B cell (primary cell): ENCODE results near the gene EXTL1. TPM values are rescaled to one million over a fixed set of nuclear protein-coding genes. Genes with fewer than 3 reads are reported as not detected.

Source experiments
- ATAC-seq: fragments of 200-7000 bp; cut with Tn5 transposase; one replicate; pipeline ENCODE4 v1.10.0; 2021; ENCODE audit warnings: low read depth, mild to moderate bottlenecking, moderate number of reproducible peaks, moderate library complexity
- CTCF ChIA-PET: fragments of 350-600 bp; sonication (Branson Sonifier 250); formaldehyde crosslinking; loops from one replicate; lab custom pipeline; 2021; ENCODE audit warnings: antibody characterized with exemption, inconsistent platforms; lab: Charles Lee
- POLR2A ChIA-PET: fragments of 350-600 bp; sonication (Branson Sonifier 250); formaldehyde crosslinking; loops from one replicate; lab custom pipeline; 2021; ENCODE audit warnings: antibody characterized with exemption; lab: Charles Lee
- DNase-seq: peaks from one replicate; pipeline ENCODE4 v3.0.0; 2013
- H2AFZ ChIP-seq: 2 replicates; pipeline ENCODE4 v1.6.1; 2012; ENCODE audit warnings: mild to moderate bottlenecking, low read depth, low read length; ENCODE audit not compliant: insufficient read depth, poor library complexity, severe bottlenecking
- H3K27ac ChIP-seq, 2 donors: 1 replicate in 1 of 2; 2 replicates in 1 of 2; pipeline ENCODE4 v1.5.1; 2012 to 2013; ENCODE audit warnings: low read length in 2 of 2, mild to moderate bottlenecking in 2 of 2, moderate library complexity in 1 of 2
- H3K27me3 ChIP-seq, 4 experiments: fragments of 200-600 bp in 1 of 4; sonication (generic) in 1 of 4; replicated peaks in 1 of 4; 1 replicate in 2 of 4; 2 replicates in 2 of 4; pipeline versions ENCODE4 v1.6.1 to v1.7.0; 2013 to 2016; ENCODE audit warnings: low read length in 3 of 4, mild to moderate bottlenecking in 2 of 4, mixed read lengths in 1 of 4, moderate library complexity in 1 of 4; ENCODE audit not compliant: insufficient read depth in 4 of 4, control insufficient read depth in 3 of 4; ENCODE audit errors: control extremely low read depth in 1 of 4
- H3K36me3 ChIP-seq, 2 experiments: replicated peaks in 1 of 2; 1 replicate in 1 of 2; 2 replicates in 1 of 2; pipeline versions ENCODE4 v1.6.1 to v1.7.1; 2013; ENCODE audit warnings: low read length in 1 of 2; ENCODE audit not compliant: insufficient read depth in 2 of 2, control insufficient read depth in 1 of 2; ENCODE audit errors: control extremely low read depth in 1 of 2, extremely low read depth in 1 of 2
- H3K4me1 ChIP-seq, 2 donors: fragments of 200-600 bp in 1 of 2; sonication (generic) in 1 of 2; 1 replicate in 1 of 2; 2 replicates in 1 of 2; pipeline versions ENCODE4 v1.5.1 to v1.6.1; 2013 to 2017; ENCODE audit warnings: low read length in 2 of 2; ENCODE audit not compliant: control insufficient read depth in 2 of 2, insufficient read depth in 2 of 2
- H3K4me2 ChIP-seq: replicated peaks from 2 replicates; pipeline ENCODE3; 2012; ENCODE audit warnings: mild to moderate bottlenecking, low read depth, low read length; ENCODE audit not compliant: poor library complexity, severe bottlenecking
- H3K4me3 ChIP-seq, 5 experiments: fragments of 200-600 bp in 1 of 5; sonication (generic) in 1 of 5; 1 replicate in 3 of 5; 2 replicates in 2 of 5; pipeline versions ENCODE4 v1.5.1 to v1.7.0; 2011 to 2016; ENCODE audit warnings: low read length in 4 of 5, mild to moderate bottlenecking in 4 of 5, low read depth in 2 of 5, control low read depth in 1 of 5, moderate library complexity in 1 of 5; ENCODE audit not compliant: insufficient read depth in 1 of 5; ENCODE audit errors: control extremely low read depth in 1 of 5, extremely low read depth in 1 of 5
- H3K79me2 ChIP-seq: fragments of 200-600 bp; sonication (generic); one replicate; pipeline ENCODE4 v1.6.0; 2016; ENCODE audit warnings: low read length; ENCODE audit not compliant: control insufficient read depth, insufficient read depth
- H3K9ac ChIP-seq: fragments of 200-600 bp; sonication (generic); 2 replicates; pipeline ENCODE4 v1.6.1; 2017; ENCODE audit warnings: mild to moderate bottlenecking, low read length, moderate library complexity
- H3K9me3 ChIP-seq, 3 donors: one replicate each; pipeline versions ENCODE4 v1.6.1 to v1.7.1; 2013; ENCODE audit warnings: low read length in 2 of 3; ENCODE audit not compliant: control insufficient read depth in 2 of 3, insufficient read depth in 1 of 3; ENCODE audit errors: control extremely low read depth in 1 of 3
- H4K20me1 ChIP-seq: 2 replicates; pipeline ENCODE4 v1.6.0; 2012; ENCODE audit warnings: mild to moderate bottlenecking, low read length; ENCODE audit not compliant: insufficient read depth, control insufficient read depth, poor library complexity, severe bottlenecking
- H3K27ac Mint-ChIP-seq: one replicate; pipeline ENCODE4 v1.8.0; 2021; ENCODE audit warnings: mixed read lengths
- H3K27me3 Mint-ChIP-seq: one replicate; pipeline ENCODE4 v1.8.0; 2021; ENCODE audit warnings: mixed read lengths
- H3K4me1 Mint-ChIP-seq: one replicate; pipeline ENCODE4 v1.8.0; 2021; ENCODE audit warnings: mixed read lengths
- H3K4me3 Mint-ChIP-seq: one replicate; pipeline ENCODE4 v1.8.0; 2021; ENCODE audit warnings: mixed read lengths
- H3K9me3 Mint-ChIP-seq: one replicate; pipeline ENCODE4 v1.8.0; 2022; ENCODE audit warnings: mixed read lengths; ENCODE audit not compliant: insufficient read depth
- CTCF ChIP-seq: fragments of 200-600 bp; IDR thresholded peaks from one replicate; pipeline ENCODE4 v1.8.0; 2022; ENCODE audit warnings: antibody characterized with exemption, mild to moderate bottlenecking
- EZH2 ChIP-seq: IDR thresholded peaks from 2 replicates; pipeline ENCODE4 v1.6.1; 2012; ENCODE audit warnings: borderline replicate concordance, low read depth, mild to moderate bottlenecking, moderate library complexity, low read length; ENCODE audit not compliant: insufficient read depth, poor library complexity, severe bottlenecking
- WGBS: methylation state at CpG from one replicate; pipeline ENCODE4 v1.1.5; 2013; ENCODE audit warnings: missing lambda C conversion rate; ENCODE audit not compliant: insufficient coverage; 5-methylcytosine and 5-hydroxymethylcytosine counted together
- intact Hi-C: fragments of 100-400 bp; cut with micrococcal nuclease; formaldehyde crosslinking; loops from one replicate; pipeline ENCODE4 v1.10.0; 2022
- polyA plus RNA-seq: library from polyadenylated mRNA; depleted of rRNA; stranded (reverse); fragments of >200 nt; gene quantifications from 2 replicates; pipeline ENCODE4 v1.2.3, GENCODE V29; 2012
- total RNA-seq, 2 donors: library from RNA; stranded (reverse); fragments of 120-200 nt in 1 of 2; gene quantifications; 1 replicate in 1 of 2; 2 replicates in 1 of 2; pipeline versions ENCODE4 v1.2.3 to v1.2.4, GENCODE V29; 2013 to 2022

Gene EXTL1
- total and polyA plus RNA-seq, 2 donors (not counting 1 experiment from before 2014, with no cell fraction given), result 0.12 TPM; not detected in 1

DNA sequence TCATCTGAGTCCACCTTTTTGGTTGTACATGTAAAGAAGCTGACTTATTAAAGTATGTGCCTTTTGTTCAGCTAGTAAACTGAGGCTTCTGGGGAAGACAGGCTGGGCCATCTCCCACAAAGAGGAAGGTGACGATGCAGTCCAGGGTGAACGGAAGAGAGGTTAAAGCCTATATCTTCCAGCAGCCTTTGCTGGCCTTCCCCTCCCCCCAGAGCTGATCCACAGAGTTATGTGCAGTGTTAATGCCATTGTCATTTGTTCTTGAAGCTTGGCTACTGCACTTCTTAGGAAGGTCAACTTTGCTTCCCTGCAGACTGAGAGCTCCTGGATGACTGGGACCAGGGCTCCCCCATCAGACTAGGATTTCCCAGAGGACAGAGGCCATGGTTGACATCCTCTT, 22.2 kb downstream of the EXTL1 start:
- intact Hi-C loops, result no loop called here
- Histone ChIP-seq H3K9me3 (peaks cover 0 to 3% (median 0%) of the 10 kb centered on the region in 3 donors), H3K36me3 (no peaks in the 10 kb centered on the region), H3K4me3 (no peak overlapping the region), H3K9ac (no peak overlapping the region), H3K27ac (no peak overlapping the region), H3K27me3 (peaks cover 0 to 57% (median 22%) of the 10 kb centered on the region in 4 experiments), H2AFZ (no peak overlapping the region), H3K79me2 (no peaks in the 10 kb centered on the region), H3K4me2 (no peak overlapping the region), H4K20me1 (no peaks in the 10 kb centered on the region), H3K4me1 (peaks cover 0 to 3% of the 10 kb centered on the region in 2 donors)
- WGBS, result no CpG with 5 or more reads among the region's 2 CpGs
- POLR2A ChIA-PET, result no interaction called here
- Mint-ChIP-seq H3K9me3 (no peaks in the 10 kb centered on the region), H3K4me3 (no peak overlapping the region), H3K27me3 (peaks cover 42% of the 10 kb centered on the region), H3K4me1 (peaks cover 2% of the 10 kb centered on the region), H3K27ac (no peak overlapping the region)
- no peak for ATAC-seq
- no peak for DNase-seq
- CTCF ChIA-PET, result interaction anchor here (1.0 to 1.4 kb wide), 2 partner anchors 7 to 9 kb away, joined by 3 read pairs; no protein-coding TSS in a partner anchor
- TF ChIP-seq EZH2 (no peak), CTCF (no peak)

DNA sequence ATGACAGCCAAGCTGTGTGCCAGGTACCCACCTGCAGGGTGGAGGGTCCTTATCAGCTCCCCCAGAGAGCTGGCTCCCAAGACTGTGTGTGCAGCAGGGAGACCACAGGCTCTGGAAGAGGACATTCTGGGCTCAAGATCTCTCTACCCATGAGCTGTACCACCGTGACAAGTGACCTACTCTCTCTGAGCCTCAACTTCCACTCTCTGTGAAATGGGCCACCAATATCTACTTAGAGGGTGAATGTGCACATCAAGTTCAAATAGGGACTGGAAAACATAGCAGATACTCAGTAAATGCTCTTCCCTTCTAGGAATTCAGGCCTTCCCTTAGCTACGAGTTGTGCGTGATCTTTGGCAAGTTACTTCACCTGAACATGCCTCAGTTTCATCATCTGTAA, 22.8 kb downstream of the EXTL1 start:
- H3K4me2 ChIP-seq, result no peak overlapping the region
- ChIA-PET POLR2A (no interaction called here), CTCF (interaction anchor here (1.4 kb wide), 1 partner anchor 8 kb away, joined by 3 read pairs; no protein-coding TSS in a partner anchor)
- no peak for DNase-seq
- no peaks in the 10 kb centered on the region for H4K20me1 ChIP-seq
- Mint-ChIP-seq H3K4me1 (peaks cover 2% of the 10 kb centered on the region), H3K27ac (no peak overlapping the region), H3K9me3 (no peaks in the 10 kb centered on the region), H3K27me3 (peaks cover 49% of the 10 kb centered on the region), H3K4me3 (no peak overlapping the region)
- H3K79me2 ChIP-seq, result no peaks in the 10 kb centered on the region
- peaks cover 0 to 62% (median 22%) of the 10 kb centered on the region in 4 experiments for H3K27me3 ChIP-seq
- ATAC-seq, result no peak
- H3K4me1 ChIP-seq, result peaks cover 0 to 3% of the 10 kb centered on the region in 2 donors
- H3K9me3 ChIP-seq, result peaks cover 0 to 3% (median 0%) of the 10 kb centered on the region in 3 donors
- H3K4me3 ChIP-seq, result no peak overlapping the region
- no peak overlapping the region for H2AFZ ChIP-seq
- no peak overlapping the region for H3K27ac ChIP-seq
- H3K36me3 ChIP-seq, result no peaks in the 10 kb centered on the region
- TF ChIP-seq CTCF, result no peak
- no peak for TF ChIP-seq EZH2
- intact Hi-C loops, result no loop called here
- WGBS, result 100% methylated on average over 1 of the region's 3 CpGs
- no peak overlapping the region for H3K9ac ChIP-seq
